Measurements from ENCODE around the gene ABHD8.
"Not testable (repeated sequence)": the region's sequence is repeated elsewhere in the genome, so short reads cannot be mapped to it uniquely, and the experiment has no call there.

ABHD8 gene

DNA sequence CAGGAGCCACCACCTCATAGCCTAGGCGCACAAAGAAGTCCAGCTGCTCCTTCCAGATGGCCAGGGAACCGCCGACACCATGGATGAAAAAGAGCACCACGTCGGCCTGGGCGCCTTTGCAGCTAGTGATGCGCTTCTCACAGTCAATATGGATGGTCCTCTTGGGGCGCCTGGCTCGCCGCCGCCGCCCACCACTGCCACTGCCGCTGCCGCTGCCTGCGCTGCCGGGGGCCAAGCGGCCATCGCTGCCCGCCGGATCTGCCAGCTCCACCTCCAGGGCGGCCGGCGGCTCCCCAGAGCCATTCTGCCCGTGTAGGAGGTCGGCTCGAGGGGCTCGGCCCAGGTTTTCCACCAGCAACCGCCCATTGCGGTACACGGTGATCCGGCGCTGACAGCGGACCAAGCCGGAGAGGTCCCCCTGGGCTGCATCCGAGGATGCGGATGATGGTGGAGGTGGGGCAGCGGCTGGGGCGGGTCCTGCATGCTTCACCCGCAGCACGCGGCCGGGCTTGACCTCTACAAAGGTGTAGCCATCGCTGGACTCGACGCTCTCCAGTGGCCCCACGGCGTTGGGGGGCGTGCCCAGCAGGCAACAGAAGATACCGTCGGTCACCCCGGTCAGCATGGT, 2.1 kb downstream of the ABHD8 start:
- Histone ChIP-seq H3K36me3 (ENCODE audit: control insufficient read depth, low read length) (peaks cover 10% of the 10 kb centered on the region), H3K4me2 (ENCODE audit: low read length) (no peak overlapping the region), H3K9me3 (ENCODE audit: control insufficient read depth, insufficient read depth, low read length) (0 out of 2 replicates have a peak, but pooled peaks cover 2% of the 10 kb centered on the region), H3K27me3 (ENCODE audit: control insufficient read depth, low read length) (no peaks in the 10 kb centered on the region), H3K4me1 (ENCODE audit: control insufficient read depth, low read length) (peaks cover 30% of the 10 kb centered on the region), H3K27ac (ENCODE audit: low read depth, low read length) (no peak overlapping the region), H3K4me3 (ENCODE audit: low read length) (no peak overlapping the region), H3K9me2 (replicated peaks; ENCODE audit: control insufficient read depth, low read length) (no peaks in the 10 kb centered on the region), H3K79me2 (ENCODE audit: control insufficient read depth, low read length) (peaks cover 3% of the 10 kb centered on the region), H3F3A (ENCODE audit: control insufficient read depth, insufficient read depth) (peaks cover 6% of the 10 kb centered on the region), H4K20me1 (ENCODE audit: control insufficient read depth, insufficient read depth, low read depth, low read length) (no peaks in the 10 kb centered on the region)
- no peak for TF ChIP-seq EZH2phosphoT487 (IDR thresholded peaks at IDR 0.05; ENCODE audit: borderline replicate concordance, low read length)
- TF ChIP-seq, protein P1, sequence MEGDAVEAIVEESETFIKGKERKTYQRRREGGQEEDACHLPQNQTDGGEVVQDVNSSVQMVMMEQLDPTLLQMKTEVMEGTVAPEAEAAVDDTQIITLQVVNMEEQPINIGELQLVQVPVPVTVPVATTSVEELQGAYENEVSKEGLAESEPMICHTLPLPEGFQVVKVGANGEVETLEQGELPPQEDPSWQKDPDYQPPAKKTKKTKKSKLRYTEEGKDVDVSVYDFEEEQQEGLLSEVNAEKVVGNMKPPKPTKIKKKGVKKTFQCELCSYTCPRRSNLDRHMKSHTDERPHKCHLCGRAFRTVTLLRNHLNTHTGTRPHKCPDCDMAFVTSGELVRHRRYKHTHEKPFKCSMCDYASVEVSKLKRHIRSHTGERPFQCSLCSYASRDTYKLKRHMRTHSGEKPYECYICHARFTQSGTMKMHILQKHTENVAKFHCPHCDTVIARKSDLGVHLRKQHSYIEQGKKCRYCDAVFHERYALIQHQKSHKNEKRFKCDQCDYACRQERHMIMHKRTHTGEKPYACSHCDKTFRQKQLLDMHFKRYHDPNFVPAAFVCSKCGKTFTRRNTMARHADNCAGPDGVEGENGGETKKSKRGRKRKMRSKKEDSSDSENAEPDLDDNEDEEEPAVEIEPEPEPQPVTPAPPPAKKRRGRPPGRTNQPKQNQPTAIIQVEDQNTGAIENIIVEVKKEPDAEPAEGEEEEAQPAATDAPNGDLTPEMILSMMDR (IDR thresholded peaks at IDR 0.05; ENCODE audit: low read depth, low read length, poor library complexity, severe bottlenecking), result no peak

DNA sequence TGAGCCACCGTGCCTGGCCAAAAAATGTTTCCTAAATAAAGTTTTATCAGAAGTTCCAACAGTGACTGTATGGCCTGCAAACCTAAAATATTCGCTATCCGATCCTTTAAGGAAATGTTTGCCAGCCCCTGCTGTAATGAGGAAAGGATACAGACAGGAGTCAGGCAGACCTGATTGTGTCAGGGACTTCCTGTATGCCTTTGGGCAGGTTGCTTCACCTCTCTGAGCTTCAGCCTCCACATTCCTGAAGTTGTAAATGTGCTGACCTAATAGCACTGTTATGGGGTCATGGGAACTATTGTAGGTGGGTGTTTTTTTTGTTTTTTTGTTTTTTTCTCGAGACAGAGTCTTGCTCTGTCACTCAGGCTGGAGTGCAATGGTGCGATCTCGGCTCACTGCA, 6.2 kb downstream of the ABHD8 start:
- 0 out of 2 replicates have a peak, but pooled peaks cover 3% of the 10 kb centered on the region for H4K20me1 ChIP-seq (ENCODE audit: control insufficient read depth, insufficient read depth, low read depth, low read length)
- TF ChIP-seq EZH2phosphoT487 (IDR thresholded peaks at IDR 0.05; ENCODE audit: borderline replicate concordance, low read length), result no peak
- TF ChIP-seq, protein P1 (IDR thresholded peaks at IDR 0.05; ENCODE audit: low read depth, low read length, poor library complexity, severe bottlenecking), result no peak
- peaks cover 12% of the 10 kb centered on the region for H3K79me2 ChIP-seq (ENCODE audit: control insufficient read depth, low read length)
- no peaks in the 10 kb centered on the region for H3K27me3 ChIP-seq (ENCODE audit: control insufficient read depth, low read length)
- no peak overlapping the region for H3K4me2 ChIP-seq (ENCODE audit: low read length)
- H3K4me1 ChIP-seq (ENCODE audit: control insufficient read depth, low read length), result peaks cover 25% of the 10 kb centered on the region
- 0 out of 2 replicates have a peak, but pooled peaks cover 3% of the 10 kb centered on the region for H3F3A ChIP-seq (ENCODE audit: control insufficient read depth, insufficient read depth)
- no peak overlapping the region for H3K27ac ChIP-seq (ENCODE audit: low read depth, low read length)
- H3K9me2 ChIP-seq (replicated peaks; ENCODE audit: control insufficient read depth, low read length), result no peaks in the 10 kb centered on the region
- H3K4me3 ChIP-seq (ENCODE audit: low read length), result no peak overlapping the region
- H3K36me3 ChIP-seq (ENCODE audit: control insufficient read depth, low read length), result peaks cover 4% of the 10 kb centered on the region
- 0 out of 2 replicates have a peak, but pooled peaks cover 2% of the 10 kb centered on the region for H3K9me3 ChIP-seq (ENCODE audit: control insufficient read depth, insufficient read depth, low read length)

DNA sequence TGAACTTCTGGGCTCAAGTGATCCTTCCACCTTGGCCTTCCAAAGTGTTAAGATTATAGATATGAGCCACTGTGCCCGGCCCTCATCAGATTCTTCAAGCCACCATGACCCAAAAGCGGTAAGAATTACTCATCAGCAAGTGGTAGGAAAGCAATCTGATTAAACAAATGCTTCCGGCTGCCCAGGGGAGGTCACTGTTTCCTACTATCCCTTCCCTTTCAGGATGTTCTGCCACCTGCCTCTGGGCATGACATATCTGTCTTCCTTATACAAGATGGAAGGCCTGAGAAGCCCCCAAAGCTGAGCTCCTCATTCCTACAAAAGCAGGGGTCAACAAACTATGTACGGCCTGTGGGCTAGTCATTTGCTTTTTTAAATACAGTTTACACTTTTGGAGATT, 7.0 kb downstream of the ABHD8 start:
- no peak overlapping the region for H3K27ac ChIP-seq (ENCODE audit: low read depth, low read length)
- H3K79me2 ChIP-seq (ENCODE audit: control insufficient read depth, low read length), result peaks cover 12% of the 10 kb centered on the region
- H3K27me3 ChIP-seq (ENCODE audit: control insufficient read depth, low read length), result no peaks in the 10 kb centered on the region
- 0 out of 2 replicates have a peak, but pooled peaks cover 2% of the 10 kb centered on the region for H3K9me3 ChIP-seq (ENCODE audit: control insufficient read depth, insufficient read depth, low read length)
- H4K20me1 ChIP-seq (ENCODE audit: control insufficient read depth, insufficient read depth, low read depth, low read length), result 0 out of 2 replicates have a peak, but pooled peaks cover 3% of the 10 kb centered on the region
- H3K4me3 ChIP-seq (ENCODE audit: low read length), result no peak overlapping the region
- TF ChIP-seq EZH2phosphoT487 (IDR thresholded peaks at IDR 0.05; ENCODE audit: borderline replicate concordance, low read length), result no peak
- TF ChIP-seq, protein P1 (IDR thresholded peaks at IDR 0.05; ENCODE audit: low read depth, low read length, poor library complexity, severe bottlenecking), result no peak
- peaks cover 4% of the 10 kb centered on the region for H3K36me3 ChIP-seq (ENCODE audit: control insufficient read depth, low read length)
- no peak overlapping the region for H3K4me2 ChIP-seq (ENCODE audit: low read length)
- peaks cover 27% of the 10 kb centered on the region for H3K4me1 ChIP-seq (ENCODE audit: control insufficient read depth, low read length)
- 0 out of 2 replicates have a peak, but pooled peaks cover 3% of the 10 kb centered on the region for H3F3A ChIP-seq (ENCODE audit: control insufficient read depth, insufficient read depth)
- H3K9me2 ChIP-seq (replicated peaks; ENCODE audit: control insufficient read depth, low read length), result no peaks in the 10 kb centered on the region

DNA sequence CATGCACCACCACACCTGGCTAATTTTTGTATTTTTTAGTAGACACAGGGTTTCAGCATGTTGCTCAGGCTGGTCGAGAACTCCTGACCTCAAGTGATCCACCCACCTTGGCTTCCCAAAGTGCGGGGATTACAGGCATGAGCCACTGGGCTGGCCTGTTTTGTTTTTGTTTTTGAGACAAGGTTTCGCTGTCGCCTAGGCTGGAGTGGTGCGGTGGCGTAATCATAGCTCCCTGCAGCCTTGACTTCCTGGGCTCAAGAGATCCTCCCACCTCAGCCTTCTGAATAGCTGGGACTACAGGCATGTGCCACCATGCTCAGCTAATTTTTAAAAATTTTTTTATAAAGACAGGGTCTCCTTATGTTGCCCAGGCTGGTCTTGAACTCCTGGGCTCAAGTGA, 7.7 kb downstream of the ABHD8 start:
- H3K27ac ChIP-seq (ENCODE audit: low read depth, low read length); H3K9me3 ChIP-seq (ENCODE audit: control insufficient read depth, insufficient read depth, low read length); H3K4me3 ChIP-seq (ENCODE audit: low read length); H4K20me1 ChIP-seq (ENCODE audit: control insufficient read depth, insufficient read depth, low read depth, low read length); H3K4me2 ChIP-seq (ENCODE audit: low read length); H3F3A ChIP-seq (ENCODE audit: control insufficient read depth, insufficient read depth); H3K27me3 ChIP-seq (ENCODE audit: control insufficient read depth, low read length); H3K9me2 ChIP-seq (replicated peaks; ENCODE audit: control insufficient read depth, low read length); H3K36me3 ChIP-seq (ENCODE audit: control insufficient read depth, low read length): not testable (repeated sequence)
- Histone ChIP-seq H3K79me2 (ENCODE audit: control insufficient read depth, low read length) (peaks cover 12% of the 10 kb centered on the region), H3K4me1 (ENCODE audit: control insufficient read depth, low read length) (peaks cover 27% of the 10 kb centered on the region)
